AG10803 (cell line): ENCODE results near the gene MRGPRE.

Source experiments
- DNase-seq: peaks from one replicate; pipeline ENCODE4 v3.0.0; 2010; ENCODE audit warnings: low read depth
- H3K4me3 ChIP-seq: 2 replicates; pipeline ENCODE4 v1.5.1; 2011; ENCODE audit warnings: mild to moderate bottlenecking, low read length, control low read depth
- CTCF ChIP-seq: conservative IDR thresholded peaks from 2 replicates; pipeline ENCODE4 v1.5.1; 2011; ENCODE audit warnings: mild to moderate bottlenecking, low read length, control low read depth, inconsistent platforms

The MRGPRE gene

GRCh38 chr11:3189886-3190583 lies 42.2 kb downstream of the MRGPRE start:
- no peak for DNase-seq
- TF ChIP-seq CTCF, result no peak
- no peak overlapping the region for H3K4me3 ChIP-seq

- no peak for DNase-seq
- TF ChIP-seq CTCF, result no peak
- H3K4me3 ChIP-seq, result no peak overlapping the region
Measured at GRCh38 chr11:3189196-3189843, 42.9 kb downstream of the MRGPRE start.

GRCh38 chr11:3188496-3189195 lies 43.6 kb downstream of the MRGPRE start:
- H3K4me3 ChIP-seq, result no peak overlapping the region
- no peak for DNase-seq
- TF ChIP-seq CTCF, result no peak

- no peak overlapping the region for H3K4me3 ChIP-seq
- TF ChIP-seq CTCF, result no peak
- no peak for DNase-seq
Measured at GRCh38 chr11:3186166-3186953, 45.9 kb downstream of the MRGPRE start.

GRCh38 chr11:3184732-3185347 lies 47.4 kb downstream of the MRGPRE start:
- no peak for DNase-seq

GRCh38 chr11:3183523-3183922 lies 48.7 kb downstream of the MRGPRE start:
- TF ChIP-seq CTCF, result no peak
- H3K4me3 ChIP-seq, result no peak overlapping the region
- DNase-seq, result no peak

More at GRCh38 chr11:3184732-3185347, 47.4 kb downstream of the MRGPRE start:
- no peak for TF ChIP-seq CTCF
- no peak overlapping the region for H3K4me3 ChIP-seq
